Measurements from ENCODE around the gene MYO1D. TPM values are rescaled to one million over a fixed set of nuclear protein-coding genes. Genes with fewer than 3 reads are reported as not detected.

MYO1D gene
- total and polyA plus RNA-seq, 12 donors: 13.6 to 103 (median 59.8) TPM

- H3K9me3 ChIP-seq (replicated peaks in 1 of 3): no peaks in the 10 kb centered on the region
- H3K36me3 ChIP-seq (replicated peaks in 1 of 2): no peaks in the 10 kb centered on the region
- no peaks in the 10 kb centered on the region for H3K27me3 ChIP-seq
- no peaks in the 10 kb centered on the region for H3K4me1 ChIP-seq (replicated peaks in 1 of 2)
- TF ChIP-seq CTCF (IDR thresholded peaks at IDR 0.05): no peak
- H3K4me3 ChIP-seq: no peak overlapping the region
- intact Hi-C loops (cut with DNase I): no loop called here
- DNase-seq: no peak
- no peak overlapping the region for H3K27ac ChIP-seq
- WGBS, 4 donors: 78 to 95% (median 86%) methylated on average over 4 of the region's 4 CpGs
Observed at GRCh38 chr17:32567086-32567485, 309.8 kb downstream of the MYO1D start.

GRCh38 chr17:32566303-32566702 is 310.6 kb downstream of the MYO1D start:
- no peaks in the 10 kb centered on the region for H3K4me1 ChIP-seq (replicated peaks in 1 of 2)
- DNase-seq: no peak
- no peaks in the 10 kb centered on the region for H3K9me3 ChIP-seq (replicated peaks in 1 of 3)
- H3K27me3 ChIP-seq: no peaks in the 10 kb centered on the region
- H3K36me3 ChIP-seq (replicated peaks in 1 of 2): no peaks in the 10 kb centered on the region
- WGBS, 4 donors: 85 to 93% (median 85%) methylated on average over 5 of the region's 5 CpGs
- H3K27ac ChIP-seq: no peak overlapping the region
- no peak overlapping the region for H3K4me3 ChIP-seq
- TF ChIP-seq CTCF (IDR thresholded peaks at IDR 0.05) (no peak), POLR2A (IDR thresholded peaks at IDR 0.05) (no peak)
- intact Hi-C loops (cut with DNase I): no loop called here

- no peak overlapping the region for H3K4me3 ChIP-seq
- no peak for DNase-seq
- no peaks in the 10 kb centered on the region for H3K9me3 ChIP-seq (replicated peaks in 1 of 3)
- H3K27me3 ChIP-seq: no peaks in the 10 kb centered on the region
- TF ChIP-seq POLR2A (IDR thresholded peaks at IDR 0.05): no peak
- no peak for TF ChIP-seq CTCF (IDR thresholded peaks at IDR 0.05)
- no peak overlapping the region for H3K27ac ChIP-seq
- H3K36me3 ChIP-seq (replicated peaks in 1 of 2): no peaks in the 10 kb centered on the region
- intact Hi-C loops (cut with DNase I): no loop called here
- H3K4me1 ChIP-seq (replicated peaks in 1 of 2): no peaks in the 10 kb centered on the region
- WGBS, 4 donors: 91 to 100% (median 95%) methylated on average over 3 of the region's 3 CpGs
Observed at GRCh38 chr17:32565401-32565800, 311.5 kb downstream of the MYO1D start.

- WGBS, 4 donors: 79 to 88% (median 86%) methylated on average over 3 of the region's 3 CpGs
- Histone ChIP-seq H3K27ac (no peak overlapping the region), H3K27me3 (no peaks in the 10 kb centered on the region), H3K4me1 (replicated peaks in 1 of 2) (no peaks in the 10 kb centered on the region), H3K36me3 (replicated peaks in 1 of 2) (no peaks in the 10 kb centered on the region), H3K4me3 (no peak overlapping the region), H3K9me3 (replicated peaks in 1 of 3) (no peaks in the 10 kb centered on the region)
- TF ChIP-seq CTCF (IDR thresholded peaks at IDR 0.05): no peak
- no peak for TF ChIP-seq POLR2A (IDR thresholded peaks at IDR 0.05)
- intact Hi-C loops (cut with DNase I): no loop called here
- DNase-seq: no peak
Observed at GRCh38 chr17:32564325-32564724, 312.6 kb downstream of the MYO1D start.

Data from adrenal gland (tissue), 12 donors.